ENCODE results near the gene RFX6.
"Not testable (repeated sequence)": the region's sequence is repeated elsewhere in the genome, so short reads cannot be mapped to it uniquely, and the experiment has no call there.

The RFX6 gene
- long read RNA-seq = 0 reads

GRCh38 chr6:116876635-116877611, at the start of gene RFX6:
Gene RFX6, plus strand, starts transcription at chr6:116877242. Its CDS starts 34 bp downstream, at chr6:116877276.
- H3K4me3 ChIP-seq (replicated peaks; ENCODE audit: insufficient read depth, low read length) = no peak within 1 kb of the TSS

GRCh38 chr6:116827561-116828240, 49.3 kb upstream of the RFX6 start:
- Histone ChIP-seq H3K27ac (replicated peaks) (no peak overlapping the region), H3K27me3 (ENCODE audit: insufficient read depth, poor library complexity, severe bottlenecking) (no peaks in the 10 kb centered on the region), H3K4me3 (replicated peaks; ENCODE audit: insufficient read depth, low read length) (no peak overlapping the region)
- DNase-seq (ENCODE audit: low read depth in 1 of 2, low spot score in 1 of 2) = no peak
- TF ChIP-seq GABPA (IDR thresholded peaks at IDR 0.05; ENCODE audit: low read depth) (no peak), POLR2AphosphoS5 (IDR thresholded peaks at IDR 0.05; ENCODE audit: low read depth) (no peak), CTCF (IDR thresholded peaks at IDR 0.05; ENCODE audit: insufficient read depth, low read length) (no peak)

More at GRCh38 chr6:116876635-116877611, at the start of gene RFX6:
- peaks cover 27% of the 10 kb centered on the region for H3K27me3 ChIP-seq (ENCODE audit: insufficient read depth, poor library complexity, severe bottlenecking)
- TF ChIP-seq SPI1 (IDR thresholded peaks at IDR 0.05; ENCODE audit: borderline replicate concordance, low read depth) (no peak), CTCF (IDR thresholded peaks at IDR 0.05; ENCODE audit: insufficient read depth, low read length) (no peak), GABPA (IDR thresholded peaks at IDR 0.05; ENCODE audit: low read depth) (no peak), POLR2AphosphoS5 (IDR thresholded peaks at IDR 0.05; ENCODE audit: low read depth) (no peak), REST (IDR thresholded peaks at IDR 0.05; ENCODE audit: insufficient replicate concordance, low read depth) (no peak)
- H3K27ac ChIP-seq (replicated peaks) = no peak within 1 kb of the TSS
- no peak for DNase-seq (ENCODE audit: low read depth in 1 of 2, low spot score in 1 of 2)

- H3K27me3 ChIP-seq (ENCODE audit: insufficient read depth, poor library complexity, severe bottlenecking) = peaks cover 6% of the 10 kb centered on the region
- no peak within 1 kb of the TSS for H3K4me3 ChIP-seq (replicated peaks; ENCODE audit: insufficient read depth, low read length)
- no peak within 1 kb of the TSS for H3K27ac ChIP-seq (replicated peaks)
- DNase-seq (ENCODE audit: low read depth in 1 of 2, low spot score in 1 of 2) = no peak
- TF ChIP-seq SPI1 (IDR thresholded peaks at IDR 0.05; ENCODE audit: borderline replicate concordance, low read depth) (no peak), REST (IDR thresholded peaks at IDR 0.05; ENCODE audit: insufficient replicate concordance, low read depth) (no peak), POLR2AphosphoS5 (IDR thresholded peaks at IDR 0.05; ENCODE audit: low read depth) (no peak), GABPA (IDR thresholded peaks at IDR 0.05; ENCODE audit: low read depth) (no peak)
Observed at GRCh38 chr6:116828983-116829382, 48.1 kb upstream of the RFX6 start, which contains the start of gene GPRC6A. Gene GPRC6A, minus strand, starts transcription at chr6:116829083. Its CDS starts 70 bp downstream, at chr6:116829013.

GRCh38 chr6:116834526-116834925, 42.5 kb upstream of the RFX6 start:
- not testable (repeated sequence) for H3K27ac ChIP-seq (replicated peaks); H3K27me3 ChIP-seq (ENCODE audit: insufficient read depth, poor library complexity, severe bottlenecking); H3K4me3 ChIP-seq (replicated peaks; ENCODE audit: insufficient read depth, low read length); DNase-seq (ENCODE audit: low read depth in 1 of 2, low spot score in 1 of 2)
